Anterior cingulate cortex (tissue), 58 donors: ENCODE measurements around the gene CHST11.
"Not testable (repeated sequence)": the region's sequence is repeated elsewhere in the genome, so short reads cannot be mapped to it uniquely, and the experiment has no call there.

Experiments used
- DNase-seq, 58 donors: peaks; one replicate each; lab custom pipeline; 2025; lab: John Stamatoyannopoulos, UW

CHST11 gene

DNA sequence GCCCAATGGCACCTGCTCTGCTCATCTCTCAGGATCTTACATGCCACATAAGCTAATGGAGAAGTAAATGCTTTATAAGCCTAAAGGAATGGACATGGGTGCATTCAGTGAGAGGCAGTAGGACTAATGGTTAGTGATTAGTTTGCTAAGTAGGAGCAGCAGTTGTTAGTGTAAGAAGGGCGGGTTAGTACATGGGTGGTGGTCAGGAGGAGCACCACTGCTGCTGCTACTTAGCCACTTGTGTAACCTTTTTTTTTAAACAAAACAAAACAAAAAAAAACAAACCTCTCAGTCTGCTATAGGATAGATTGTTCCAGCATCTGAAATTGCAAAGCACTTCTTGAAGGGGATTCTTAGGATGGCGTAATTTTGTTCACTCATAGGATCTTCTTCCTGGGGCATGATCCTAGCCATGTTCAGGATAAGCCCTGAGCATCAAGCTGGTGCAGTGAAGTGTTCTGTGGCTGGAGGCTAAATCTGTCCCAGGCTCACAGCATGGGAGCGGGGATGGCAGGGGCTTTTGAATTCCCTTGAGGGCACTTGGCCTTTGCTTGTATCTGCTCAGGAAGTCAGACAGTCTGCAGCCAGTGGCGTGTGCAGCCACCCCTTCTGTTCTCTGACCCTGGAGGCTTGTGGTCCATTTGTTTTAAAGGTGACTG is 63.6 kb downstream of the CHST11 start:
- DNase-seq, result no peak

DNA sequence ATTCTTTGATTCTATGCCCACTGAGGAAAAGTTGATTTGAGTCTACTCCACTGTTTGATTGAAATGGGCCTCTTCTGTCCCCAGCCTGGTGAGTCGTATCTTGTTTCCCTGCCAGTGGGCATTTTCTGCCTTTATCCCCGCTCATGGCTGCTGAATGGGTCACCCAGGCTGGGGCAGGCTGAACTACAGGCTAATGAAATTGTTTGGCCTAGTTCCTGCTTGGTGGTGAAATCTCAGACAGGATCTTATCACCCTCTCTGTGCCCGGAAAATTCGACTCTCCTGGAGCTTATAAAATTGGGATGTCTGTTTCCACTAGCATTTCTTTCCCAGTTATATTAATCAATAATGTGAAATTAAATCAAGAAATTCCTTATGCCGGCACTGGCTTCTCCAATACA is 65.0 kb downstream of the CHST11 start:
- no peak for DNase-seq

GRCh38 chr12:104522985-104523722 is 66.4 kb downstream of the CHST11 start:
- DNase-seq, result no peak

DNA sequence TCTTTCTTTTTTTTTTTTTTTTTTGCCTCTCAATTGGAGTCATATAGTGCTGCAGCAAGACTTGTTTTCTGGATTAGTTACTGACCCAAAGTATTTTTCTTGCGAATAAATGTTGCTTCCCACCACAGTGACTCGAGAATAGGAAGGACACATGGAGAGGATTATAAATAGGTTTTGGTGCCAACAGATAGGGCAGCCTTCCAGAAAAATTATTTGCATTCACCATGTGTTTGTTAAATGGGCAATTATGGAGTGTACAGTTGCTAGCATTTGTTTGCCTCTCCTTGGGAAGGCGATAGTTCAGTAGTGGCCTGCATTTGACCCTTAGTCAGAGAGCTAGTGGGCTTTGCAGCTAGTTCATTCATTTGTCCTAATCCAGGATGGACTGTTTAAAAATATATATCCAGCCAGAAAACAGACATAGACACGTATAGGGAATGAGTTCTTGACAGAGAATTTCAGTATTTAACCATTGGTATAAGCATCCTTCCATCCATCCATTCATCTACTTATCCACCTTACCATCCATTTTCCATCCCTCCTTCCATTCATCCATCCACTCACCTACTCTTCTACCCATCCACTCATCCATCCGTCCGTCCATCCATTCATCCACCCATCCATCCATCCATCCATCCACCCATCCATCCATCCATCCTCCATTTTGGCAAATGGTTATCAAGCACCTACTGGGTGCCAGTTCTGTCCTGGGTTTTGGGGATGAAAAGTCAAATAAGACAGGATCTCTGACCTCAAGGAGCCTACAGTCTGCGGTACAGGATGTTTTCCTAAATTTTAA is 67.5 kb downstream of the CHST11 start:
- DNase-seq, result no peak

GRCh38 chr12:104526320-104526719 is 69.6 kb downstream of the CHST11 start:
- DNase-seq, result no peak

- DNase-seq, result no peak
Observed at GRCh38 chr12:104526751-104527150, 70.0 kb downstream of the CHST11 start.

GRCh38 chr12:104527653-104528052 is 70.9 kb downstream of the CHST11 start:
- DNase-seq, result not testable (repeated sequence)

DNA sequence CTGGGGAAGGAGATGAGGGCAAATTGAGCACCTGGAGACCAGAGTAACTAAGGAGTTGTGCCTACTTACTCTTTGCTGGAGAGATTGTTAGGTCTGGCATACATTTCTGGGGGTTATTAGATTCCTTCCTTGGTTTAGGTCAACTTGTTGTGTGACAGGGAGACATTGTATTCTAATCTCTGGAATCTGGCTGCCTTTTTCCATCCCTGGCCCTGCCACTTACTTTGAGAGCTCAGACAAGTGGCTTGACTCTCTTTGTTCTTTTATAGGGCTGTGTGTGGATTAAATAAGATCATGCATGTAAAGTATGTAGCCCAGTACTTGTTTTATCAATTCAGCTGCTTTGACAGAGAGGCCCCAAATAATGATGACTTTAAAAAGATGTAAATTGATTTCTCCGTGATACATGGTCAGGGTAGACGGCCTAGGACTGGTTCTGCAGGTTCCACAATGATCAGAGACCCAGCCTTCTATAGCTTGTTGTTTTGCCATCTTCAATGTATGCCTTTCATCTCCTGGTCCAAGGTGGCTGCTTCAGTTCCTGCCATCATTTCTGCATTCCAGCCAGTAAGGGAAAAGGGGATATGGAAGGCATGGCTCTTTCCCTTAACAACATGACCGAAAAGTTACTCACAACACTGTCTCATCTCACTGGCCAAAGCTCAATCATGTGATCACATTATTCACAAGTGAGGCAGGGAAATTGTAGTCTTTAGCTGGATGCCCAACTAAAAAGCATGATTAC is 72.6 kb downstream of the CHST11 start:
- no peak for DNase-seq

DNA sequence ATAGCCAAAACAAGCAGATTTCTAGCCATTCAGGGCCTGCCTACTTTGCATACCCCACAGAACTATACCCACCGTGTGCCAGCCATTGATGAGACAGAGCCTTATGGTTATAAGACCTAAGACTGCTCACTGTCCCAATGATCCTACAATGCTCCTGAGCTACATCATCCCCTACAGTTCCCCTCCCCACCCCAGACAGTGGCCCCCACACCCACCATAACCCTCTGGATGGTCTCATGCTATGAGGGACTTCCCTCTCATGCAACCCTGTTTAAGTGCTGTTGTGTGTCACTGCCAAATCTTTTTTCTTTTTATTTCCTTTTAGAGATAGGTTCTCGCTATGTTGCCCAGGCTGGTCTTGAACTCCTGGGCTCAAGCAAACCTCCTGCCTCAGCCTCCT is 75.9 kb downstream of the CHST11 start:
- DNase-seq, result no peak

DNA sequence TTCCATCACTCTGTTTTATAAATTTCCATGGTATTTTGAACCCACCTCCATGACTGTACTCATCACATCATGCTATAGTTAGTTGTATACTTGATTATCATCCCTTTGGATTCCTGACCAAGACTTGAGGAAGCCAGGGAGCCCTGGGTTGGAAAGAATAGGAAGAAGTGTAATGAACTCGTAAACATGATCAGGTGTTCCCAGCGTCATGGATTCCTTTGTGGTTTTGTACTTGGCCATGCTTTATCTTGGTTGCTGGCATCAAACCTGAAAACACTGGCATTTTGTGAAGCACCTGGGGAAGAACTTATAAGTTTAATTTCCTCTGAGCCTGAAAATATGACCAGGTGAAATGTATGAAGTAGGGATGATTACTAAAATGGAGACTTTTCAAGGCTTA is 76.4 kb downstream of the CHST11 start:
- DNase-seq, result no peak

DNA sequence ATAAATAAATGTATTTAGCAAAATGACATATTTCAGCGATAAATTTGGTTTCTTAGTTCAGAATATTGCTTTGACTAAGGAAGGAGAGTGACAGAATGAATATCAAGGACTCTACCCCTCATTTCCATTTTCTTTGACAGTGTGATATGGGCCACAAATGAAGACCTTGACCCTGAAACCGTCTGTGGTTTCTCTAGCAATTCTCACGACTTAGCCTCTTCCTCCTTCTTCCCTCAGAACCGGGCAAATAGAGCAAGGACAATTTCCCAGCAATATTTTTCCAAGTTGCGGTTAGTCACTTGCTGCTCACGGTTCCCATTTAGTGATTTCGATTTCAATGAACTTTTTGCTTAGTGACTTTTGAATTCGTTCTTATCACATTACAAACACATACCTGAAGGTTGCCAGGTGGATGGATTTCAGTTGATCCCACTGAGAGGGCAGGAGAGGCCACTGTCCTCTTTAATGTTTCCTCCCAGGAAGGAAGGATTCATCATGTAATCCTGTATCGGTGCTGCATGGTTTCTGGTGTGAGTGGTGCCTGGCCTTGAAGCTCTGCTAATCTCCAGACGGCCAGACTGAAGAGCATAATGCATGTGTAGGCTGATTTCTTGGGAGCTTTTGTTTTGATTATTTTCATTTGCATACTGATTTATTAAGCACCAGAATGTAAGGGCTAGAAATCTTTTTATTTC is 77.6 kb downstream of the CHST11 start:
- no peak for DNase-seq

DNA sequence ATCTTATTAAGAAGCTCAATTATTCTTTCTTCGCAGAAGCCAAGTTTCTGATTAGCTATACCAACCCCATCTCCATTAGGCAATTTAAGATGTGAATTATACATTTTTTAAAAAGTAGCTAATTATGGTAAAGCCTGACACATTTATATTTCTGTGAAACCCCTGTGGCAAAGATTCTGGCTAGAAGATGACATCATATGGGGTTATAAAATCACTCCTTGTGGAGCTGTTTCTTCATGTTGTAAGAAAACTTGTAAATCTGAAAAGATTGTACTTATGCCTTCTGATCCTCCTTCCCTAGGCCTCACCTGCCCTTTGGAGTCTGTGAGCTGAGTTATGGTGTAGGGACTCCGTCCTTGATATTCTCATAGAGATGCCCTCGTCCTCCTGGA is 78.1 kb downstream of the CHST11 start:
- DNase-seq, result no peak

DNA sequence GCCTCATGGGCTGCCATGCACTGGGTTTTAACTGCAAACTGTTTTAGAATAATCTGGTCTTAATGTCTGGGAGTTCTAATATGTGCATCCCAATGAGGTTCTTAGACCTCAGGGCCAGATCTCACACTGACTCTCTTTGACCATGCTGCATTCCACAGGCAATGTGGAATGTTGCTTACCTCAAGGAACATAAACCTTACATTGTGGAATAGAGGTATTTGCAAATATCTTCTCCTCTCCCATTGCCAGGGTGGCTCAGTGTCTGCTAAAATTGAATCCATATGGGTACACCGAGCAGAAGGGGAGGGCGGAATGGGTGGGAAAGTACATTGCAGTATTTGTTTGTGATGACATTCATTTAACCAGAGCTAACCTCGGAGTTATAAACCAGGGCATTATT is 78.6 kb downstream of the CHST11 start:
- DNase-seq, result no peak

DNA sequence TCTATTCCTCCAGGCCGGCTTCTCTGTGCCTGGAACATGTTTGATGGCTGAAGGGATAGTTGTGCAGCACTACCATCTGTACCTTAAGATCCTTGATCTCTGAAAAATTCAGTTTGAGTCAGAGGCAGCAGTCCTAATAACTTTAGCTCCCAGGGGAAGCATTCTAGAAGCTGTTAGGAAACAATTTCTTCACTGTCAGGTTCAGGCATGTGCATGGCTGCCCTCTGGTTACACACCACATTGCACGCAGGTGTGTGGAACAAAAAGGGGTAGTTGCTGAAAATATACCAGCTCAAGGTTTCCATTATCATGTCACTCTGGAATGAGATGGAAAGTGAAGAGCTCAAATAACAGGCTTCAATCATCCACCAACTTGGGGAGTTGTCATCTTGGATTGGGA is 80.1 kb downstream of the CHST11 start:
- DNase-seq, result no peak

DNA sequence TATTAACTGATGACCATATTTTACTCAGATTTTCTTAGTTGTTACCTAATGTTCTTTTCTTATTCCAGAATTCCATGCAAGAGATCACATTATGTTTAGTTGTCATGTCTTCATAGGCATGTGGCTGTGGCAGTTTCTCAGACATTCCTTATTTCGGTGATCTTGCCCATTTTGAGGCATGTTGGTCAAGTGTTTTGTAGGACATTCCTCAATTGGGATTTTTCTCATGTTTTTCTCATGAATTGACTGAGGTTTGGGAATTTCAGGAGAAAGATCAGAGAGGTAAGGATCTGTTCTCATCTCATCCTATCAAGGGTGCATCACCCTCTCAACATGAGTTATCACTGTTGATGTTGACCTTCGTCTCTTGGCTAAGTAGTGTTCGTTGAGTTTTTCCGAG is 81.3 kb downstream of the CHST11 start:
- no peak for DNase-seq

DNA sequence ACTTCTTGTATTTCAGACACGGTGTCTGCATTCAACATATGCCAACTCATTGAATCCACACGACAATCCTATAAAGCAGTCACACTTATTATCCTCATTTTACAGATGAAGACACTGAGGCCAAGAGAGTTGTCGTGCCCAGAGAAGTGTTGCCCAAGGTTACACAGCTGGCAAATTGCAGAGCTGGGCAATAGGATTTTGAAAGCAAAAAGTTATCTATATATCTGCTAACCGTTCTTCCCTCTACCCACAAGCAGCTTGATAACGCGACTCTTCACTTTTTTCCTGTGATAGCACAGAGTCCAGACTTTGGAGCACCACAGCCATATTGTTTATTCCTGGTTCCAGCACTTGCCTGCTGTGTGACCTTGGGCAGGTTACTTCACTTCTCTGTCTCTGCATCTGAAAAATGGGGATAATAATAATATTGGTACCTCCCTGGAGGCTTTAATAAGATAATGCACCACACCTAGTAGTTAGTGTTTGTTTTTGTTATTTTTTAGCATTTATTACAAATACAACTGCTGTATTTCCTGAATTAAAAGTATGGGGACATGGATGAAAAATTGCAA is 82.2 kb downstream of the CHST11 start:
- DNase-seq, result no peak

DNA sequence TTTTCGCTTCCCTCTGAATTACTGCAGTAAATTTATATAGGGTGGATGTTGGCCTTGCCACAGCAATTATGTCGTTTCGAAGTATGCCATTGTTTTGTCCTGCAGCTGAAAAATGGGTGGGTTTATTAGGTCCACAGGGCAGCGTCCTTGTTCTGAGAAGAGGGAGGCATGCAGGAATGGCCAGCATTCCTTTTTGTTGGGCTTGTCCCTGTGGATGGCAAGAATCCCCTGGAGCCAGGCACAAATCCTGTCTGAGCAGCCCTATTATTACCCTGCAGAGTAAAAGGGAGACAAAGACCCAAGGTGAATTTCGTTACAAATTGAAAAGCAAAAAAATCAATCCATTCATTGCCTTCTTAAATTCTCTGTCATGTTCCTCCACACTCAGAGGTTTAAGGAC is 88.1 kb downstream of the CHST11 start:
- DNase-seq, result no peak

DNA sequence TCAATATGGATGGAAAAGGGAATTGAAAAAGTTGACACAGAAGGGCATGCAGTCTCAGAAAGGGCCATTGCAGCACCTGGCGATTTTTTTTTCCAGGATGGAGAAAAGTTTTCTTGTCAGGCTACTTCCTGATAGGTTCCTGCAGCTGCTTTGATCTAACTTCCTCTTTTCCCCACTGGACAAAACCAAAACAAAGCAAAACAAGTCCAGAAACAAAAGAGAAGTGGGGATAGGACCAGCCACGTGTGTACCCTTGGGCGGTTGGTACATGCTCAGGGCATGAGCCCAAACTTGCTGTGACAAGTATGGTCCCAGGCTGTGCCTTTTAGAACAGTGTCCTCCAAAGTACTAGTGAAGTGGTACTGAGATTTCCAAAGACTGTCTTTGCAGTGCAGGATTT is 89.8 kb downstream of the CHST11 start:
- peak in 12 of 58 donors; percentile 4 to 30 (median 12) for DNase-seq

GRCh38 chr12:104547235-104547634 is 90.5 kb downstream of the CHST11 start:
- DNase-seq, result no peak
